Hypothalamus (tissue), 51 donors: ENCODE results near the gene FAM184B.

Experiments used
- DNase-seq, 51 donors: peaks; one replicate each; lab custom pipeline; 2025; lab: John Stamatoyannopoulos, UW

The FAM184B gene

GRCh38 chr4:17778431-17778830 lies 3.0 kb downstream of the FAM184B start:
- no peak for DNase-seq

- no peak for DNase-seq
Observed at GRCh38 chr4:17773135-17773698, 8.2 kb downstream of the FAM184B start.

- no peak for DNase-seq
Observed at GRCh38 chr4:17771284-17771908, 10.0 kb downstream of the FAM184B start.

- DNase-seq = no peak
Observed at GRCh38 chr4:17770845-17771244, 10.6 kb downstream of the FAM184B start.

- DNase-seq = peak in 2 of 51 donors; percentile 1 to 5
Observed at GRCh38 chr4:17769406-17770174, 11.8 kb downstream of the FAM184B start.

- DNase-seq = no peak
Observed at GRCh38 chr4:17766826-17767458, 14.5 kb downstream of the FAM184B start.

GRCh38 chr4:17765514-17766286 lies 15.7 kb downstream of the FAM184B start:
- no peak for DNase-seq

- DNase-seq = no peak
Observed at GRCh38 chr4:17763931-17764330, 17.5 kb downstream of the FAM184B start.

GRCh38 chr4:17763416-17763815 lies 18.0 kb downstream of the FAM184B start:
- no peak for DNase-seq

- no peak for DNase-seq
Observed at GRCh38 chr4:17762726-17763125, 18.7 kb downstream of the FAM184B start.

GRCh38 chr4:17761062-17761461 lies 20.4 kb downstream of the FAM184B start:
- no peak for DNase-seq

- no peak for DNase-seq
Observed at GRCh38 chr4:17760626-17761025, 20.8 kb downstream of the FAM184B start.

- DNase-seq = no peak
Observed at GRCh38 chr4:17758485-17758884, 22.9 kb downstream of the FAM184B start.

GRCh38 chr4:17757621-17758020 lies 23.8 kb downstream of the FAM184B start:
- DNase-seq = no peak

- DNase-seq = no peak
Observed at GRCh38 chr4:17753646-17754045, 27.8 kb downstream of the FAM184B start.

GRCh38 chr4:17740702-17741101 lies 40.7 kb downstream of the FAM184B start:
- DNase-seq = no peak

- DNase-seq = no peak
Observed at GRCh38 chr4:17736484-17736883, 44.9 kb downstream of the FAM184B start.

- DNase-seq = no peak
Observed at GRCh38 chr4:17726911-17727310, 54.5 kb downstream of the FAM184B start.

GRCh38 chr4:17723648-17724047 lies 57.8 kb downstream of the FAM184B start:
- no peak for DNase-seq

- DNase-seq = peak in 4 of 51 donors; percentile 4 to 60 (median 18)
Observed at GRCh38 chr4:17722356-17722700, 59.1 kb downstream of the FAM184B start.
